DMS79 treated with DMSO at 0.1 percent for 48 hours (cell line): Measurements from ENCODE around the gene PHYKPL.
"Not testable (repeated sequence)": the region's sequence is repeated elsewhere in the genome, so short reads cannot be mapped to it uniquely, and the experiment has no call there.

Experiments used
- DNase-seq: peaks from one replicate; lab custom pipeline; 2025; lab: John Stamatoyannopoulos, UW

PHYKPL gene

GRCh38 chr5:178239626-178240301 lies 7.2 kb upstream of the PHYKPL start:
- DNase-seq = not testable (repeated sequence)

GRCh38 chr5:178238711-178239592 lies 6.3 kb upstream of the PHYKPL start:
- no peak for DNase-seq

- DNase-seq = no peak
Observed at GRCh38 chr5:178238313-178238635, 5.7 kb upstream of the PHYKPL start.

GRCh38 chr5:178237431-178238312 lies 5.1 kb upstream of the PHYKPL start:
- DNase-seq = no peak

- DNase-seq = no peak
Observed at GRCh38 chr5:178236679-178237078, 4.1 kb upstream of the PHYKPL start.

GRCh38 chr5:178236126-178236525 lies 3.5 kb upstream of the PHYKPL start:
- no peak for DNase-seq

GRCh38 chr5:178235588-178235974 lies 3.0 kb upstream of the PHYKPL start:
- no peak for DNase-seq

- no peak for DNase-seq
Observed at GRCh38 chr5:178234750-178235587, 2.4 kb upstream of the PHYKPL start.

- no peak for DNase-seq
Observed at GRCh38 chr5:178234121-178234749, 1.6 kb upstream of the PHYKPL start.

- DNase-seq = no peak
Observed at GRCh38 chr5:178232920-178233429, 373 bp upstream of the PHYKPL start.

GRCh38 chr5:178231539-178232123 lies 971 bp downstream of the PHYKPL start:
- no peak for DNase-seq

- DNase-seq = no peak
Observed at GRCh38 chr5:178230879-178231538, 1.6 kb downstream of the PHYKPL start.

GRCh38 chr5:178229861-178230260 lies 2.7 kb downstream of the PHYKPL start:
- no peak for DNase-seq

GRCh38 chr5:178229111-178229510 lies 3.5 kb downstream of the PHYKPL start:
- DNase-seq = not testable (repeated sequence)

GRCh38 chr5:178228609-178229008 lies 4.0 kb downstream of the PHYKPL start:
- no peak for DNase-seq

GRCh38 chr5:178227929-178228328 lies 4.7 kb downstream of the PHYKPL start:
- no peak for DNase-seq

GRCh38 chr5:178227138-178227659 lies 5.4 kb downstream of the PHYKPL start:
- no peak for DNase-seq

- no peak for DNase-seq
Observed at GRCh38 chr5:178225174-178225573, 7.4 kb downstream of the PHYKPL start.

GRCh38 chr5:178224403-178224802 lies 8.2 kb downstream of the PHYKPL start:
- DNase-seq = no peak
